ENCODE results near the gene IFI44.

Gene IFI44

GRCh38 chr1:78652019-78652560 is 2.5 kb downstream of the IFI44 start:
- DNase-seq: no peak

- no peak for DNase-seq
These were observed 9.3 kb downstream of the IFI44 start for GRCh38 chr1:78658901-78659300.

- no peak for DNase-seq
These were observed 14.3 kb downstream of the IFI44 start for GRCh38 chr1:78663923-78664322.

GRCh38 chr1:78664763-78665162 is 15.1 kb downstream of the IFI44 start:
- DNase-seq: no peak

- DNase-seq: no peak
These were observed 16.2 kb downstream of the IFI44 start for GRCh38 chr1:78665809-78666208.

- DNase-seq: no peak
These were observed 18.3 kb downstream of the IFI44 start for GRCh38 chr1:78667939-78668338.

- no peak for DNase-seq
These were observed 18.8 kb downstream of the IFI44 start for GRCh38 chr1:78668427-78668826.

GRCh38 chr1:78672428-78672827 is 22.8 kb downstream of the IFI44 start:
- no peak for DNase-seq

- no peak for DNase-seq
These were observed 23.5 kb downstream of the IFI44 start for GRCh38 chr1:78673120-78673519.

- no peak for DNase-seq
These were observed 26.8 kb downstream of the IFI44 start for GRCh38 chr1:78676347-78676982.

GRCh38 chr1:78676993-78677392 is 27.4 kb downstream of the IFI44 start:
- no peak for DNase-seq

GRCh38 chr1:78677788-78678187 is 28.2 kb downstream of the IFI44 start:
- no peak for DNase-seq

GRCh38 chr1:78678324-78678723 is 28.7 kb downstream of the IFI44 start:
- no peak for DNase-seq

- DNase-seq: no peak
These were observed 31.6 kb downstream of the IFI44 start for GRCh38 chr1:78681265-78681664.

- no peak for DNase-seq
These were observed 32.9 kb downstream of the IFI44 start for GRCh38 chr1:78682496-78682895.

- no peak for DNase-seq
These were observed 33.4 kb downstream of the IFI44 start for GRCh38 chr1:78683079-78683478.

GRCh38 chr1:78687315-78687714 is 37.7 kb downstream of the IFI44 start:
- no peak for DNase-seq

- no peak for DNase-seq
These were observed 38.3 kb downstream of the IFI44 start for GRCh38 chr1:78687914-78688313.

- no peak for DNase-seq
These were observed 39.1 kb downstream of the IFI44 start for GRCh38 chr1:78688697-78689096.

- DNase-seq: no peak
These were observed 40.9 kb downstream of the IFI44 start for GRCh38 chr1:78690516-78690915.

- no peak for DNase-seq
These were observed 42.5 kb downstream of the IFI44 start for GRCh38 chr1:78691995-78692747.

- no peak for DNase-seq
These were observed 50.2 kb downstream of the IFI44 start for GRCh38 chr1:78699813-78700212.

- DNase-seq: no peak
These were observed 52.8 kb downstream of the IFI44 start for GRCh38 chr1:78702426-78702825.

GRCh38 chr1:78703806-78704205 is 54.2 kb downstream of the IFI44 start:
- no peak for DNase-seq

Measured in NCI-H1417 treated with DMSO at 0.1 percent for 48 hours (cell line).